ENCODE measurements around the gene BCL2L12.

BCL2L12 gene

DNA sequence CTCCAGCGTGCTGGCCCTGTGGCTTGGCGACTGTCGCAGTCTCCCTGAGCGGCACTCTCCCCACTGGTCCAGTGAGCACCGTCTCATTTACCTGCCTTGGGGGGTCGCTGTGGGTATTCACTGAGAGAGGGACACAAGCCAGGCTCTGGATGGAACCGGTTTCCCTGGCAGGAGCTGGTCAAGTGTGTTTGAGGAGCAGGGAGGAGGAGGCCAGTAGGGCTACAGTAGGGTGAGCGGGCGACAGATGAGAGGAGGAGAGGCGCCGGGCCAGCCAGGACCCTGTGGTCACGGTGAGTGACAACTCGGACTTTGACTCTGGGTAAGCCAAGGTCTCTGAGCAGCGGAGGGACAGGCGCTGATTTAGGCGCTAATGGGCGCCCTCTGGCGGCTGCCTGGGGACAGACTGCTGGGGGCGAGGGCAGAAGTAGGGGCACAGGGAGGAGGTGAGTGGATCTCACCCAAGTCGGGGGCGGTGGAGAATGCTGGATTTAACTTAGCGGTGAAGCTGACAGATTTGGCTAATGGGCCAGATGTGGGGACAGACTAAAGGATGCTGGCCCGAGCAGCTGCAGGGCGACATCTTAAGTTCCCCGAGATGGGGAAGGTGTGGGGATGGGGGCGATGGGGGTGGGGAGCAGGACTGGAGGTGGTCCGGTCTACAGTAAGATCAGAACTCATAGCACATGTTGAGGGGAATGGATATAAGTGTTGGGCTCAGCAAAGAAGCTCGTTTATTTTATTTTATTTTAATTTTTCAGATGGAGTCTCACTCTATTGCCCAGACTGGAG lies 6.6 kb downstream of the BCL2L12 start:
- no peak overlapping the region for H3K27ac ChIP-seq
- H3K4me2 ChIP-seq (ENCODE audit: low read length): peak overlapping the region; percentile 77
- H3K27me3 ChIP-seq (ENCODE audit: control insufficient read depth, insufficient read depth, low read length): no peaks in the 10 kb centered on the region
- TF ChIP-seq, protein P1, sequence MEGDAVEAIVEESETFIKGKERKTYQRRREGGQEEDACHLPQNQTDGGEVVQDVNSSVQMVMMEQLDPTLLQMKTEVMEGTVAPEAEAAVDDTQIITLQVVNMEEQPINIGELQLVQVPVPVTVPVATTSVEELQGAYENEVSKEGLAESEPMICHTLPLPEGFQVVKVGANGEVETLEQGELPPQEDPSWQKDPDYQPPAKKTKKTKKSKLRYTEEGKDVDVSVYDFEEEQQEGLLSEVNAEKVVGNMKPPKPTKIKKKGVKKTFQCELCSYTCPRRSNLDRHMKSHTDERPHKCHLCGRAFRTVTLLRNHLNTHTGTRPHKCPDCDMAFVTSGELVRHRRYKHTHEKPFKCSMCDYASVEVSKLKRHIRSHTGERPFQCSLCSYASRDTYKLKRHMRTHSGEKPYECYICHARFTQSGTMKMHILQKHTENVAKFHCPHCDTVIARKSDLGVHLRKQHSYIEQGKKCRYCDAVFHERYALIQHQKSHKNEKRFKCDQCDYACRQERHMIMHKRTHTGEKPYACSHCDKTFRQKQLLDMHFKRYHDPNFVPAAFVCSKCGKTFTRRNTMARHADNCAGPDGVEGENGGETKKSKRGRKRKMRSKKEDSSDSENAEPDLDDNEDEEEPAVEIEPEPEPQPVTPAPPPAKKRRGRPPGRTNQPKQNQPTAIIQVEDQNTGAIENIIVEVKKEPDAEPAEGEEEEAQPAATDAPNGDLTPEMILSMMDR (IDR thresholded peaks at IDR 0.05): peak; percentile 86
- peaks cover 4% of the 10 kb centered on the region for H3K4me1 ChIP-seq
- peak overlapping the region; percentile 39 for H3K4me3 ChIP-seq (ENCODE audit: low read depth, low read length)
- H3K9ac ChIP-seq: no peak overlapping the region
- peak overlapping the region; percentile 68 for H2AFZ ChIP-seq
- H3K79me2 ChIP-seq: no peaks in the 10 kb centered on the region
- no peaks in the 10 kb centered on the region for H3K9me3 ChIP-seq (ENCODE audit: control insufficient read depth, low read length)
- no peaks in the 10 kb centered on the region for H3K36me3 ChIP-seq (ENCODE audit: control insufficient read depth, insufficient read depth, low read length)

DNA sequence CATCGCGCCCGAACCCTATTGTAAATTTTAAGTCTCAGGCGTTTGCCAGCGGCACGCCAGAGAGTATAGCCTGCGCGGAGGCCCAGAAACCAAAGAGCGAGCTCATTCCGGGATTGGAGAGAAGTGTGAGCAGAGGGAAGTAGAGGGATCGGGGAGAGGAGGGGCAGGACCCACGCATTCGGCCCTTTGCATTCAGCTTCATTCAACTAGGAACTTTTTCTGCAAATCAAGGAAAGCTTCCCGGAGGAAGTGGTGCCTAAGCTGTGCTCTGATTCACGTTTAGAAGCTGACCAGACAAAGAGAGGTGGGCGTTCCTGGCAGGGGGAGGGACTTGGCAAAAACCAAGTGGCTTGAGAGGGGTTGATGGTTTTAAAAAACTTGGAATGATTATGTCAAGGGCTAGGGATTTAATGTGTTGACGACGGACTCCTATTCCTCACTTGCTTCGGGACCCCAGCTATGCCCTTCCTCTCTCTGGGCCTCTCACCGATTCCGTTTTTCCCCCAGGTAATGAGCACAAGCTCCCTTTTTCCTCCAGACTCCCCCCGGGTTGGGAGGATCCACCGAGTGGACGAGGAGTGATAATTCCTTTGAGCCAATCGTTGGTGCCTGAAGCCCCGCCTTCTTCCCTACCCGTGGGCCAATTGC lies 10.5 kb downstream of the BCL2L12 start:
- H3K36me3 ChIP-seq (ENCODE audit: control insufficient read depth, insufficient read depth, low read length): no peaks in the 10 kb centered on the region
- peak overlapping the region; percentile 89 for H3K27ac ChIP-seq
- H3K27me3 ChIP-seq (ENCODE audit: control insufficient read depth, insufficient read depth, low read length): no peaks in the 10 kb centered on the region
- H2AFZ ChIP-seq: peak overlapping the region; percentile 76
- H3K4me3 ChIP-seq (ENCODE audit: low read depth, low read length): peak overlapping the region; percentile 81
- H3K4me2 ChIP-seq (ENCODE audit: low read length): peak overlapping the region; percentile 58
- TF ChIP-seq, protein P1 (IDR thresholded peaks at IDR 0.05): no peak
- no peak overlapping the region for H3K9ac ChIP-seq
- no peaks in the 10 kb centered on the region for H3K9me3 ChIP-seq (ENCODE audit: control insufficient read depth, low read length)
- peaks cover 22% of the 10 kb centered on the region for H3K4me1 ChIP-seq
- H3K79me2 ChIP-seq: peaks cover 12% of the 10 kb centered on the region

DNA sequence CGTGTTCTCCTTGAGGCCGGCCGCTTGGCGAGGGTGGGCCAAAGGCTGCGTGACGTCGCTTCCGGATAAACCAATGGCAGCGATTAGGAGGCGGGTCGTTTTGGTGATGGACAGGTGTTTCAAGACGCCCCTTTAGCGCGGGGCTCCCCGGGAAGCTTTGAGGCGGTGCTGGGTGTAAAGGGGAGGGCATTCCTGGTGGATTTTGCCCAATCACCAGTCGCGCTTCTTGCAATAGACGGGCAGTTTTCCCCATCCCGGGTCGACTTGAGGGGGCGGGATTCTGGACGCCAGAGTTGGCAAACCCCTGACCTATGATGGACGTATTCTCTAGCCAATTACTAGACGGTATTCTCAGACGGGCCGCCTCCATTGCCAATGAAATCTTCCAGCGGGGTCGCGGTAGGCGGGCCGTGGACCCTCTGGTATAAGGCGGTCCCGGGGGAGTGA lies 11.1 kb downstream of the BCL2L12 start:
- TF ChIP-seq, protein P1 (IDR thresholded peaks at IDR 0.05): no peak

DNA sequence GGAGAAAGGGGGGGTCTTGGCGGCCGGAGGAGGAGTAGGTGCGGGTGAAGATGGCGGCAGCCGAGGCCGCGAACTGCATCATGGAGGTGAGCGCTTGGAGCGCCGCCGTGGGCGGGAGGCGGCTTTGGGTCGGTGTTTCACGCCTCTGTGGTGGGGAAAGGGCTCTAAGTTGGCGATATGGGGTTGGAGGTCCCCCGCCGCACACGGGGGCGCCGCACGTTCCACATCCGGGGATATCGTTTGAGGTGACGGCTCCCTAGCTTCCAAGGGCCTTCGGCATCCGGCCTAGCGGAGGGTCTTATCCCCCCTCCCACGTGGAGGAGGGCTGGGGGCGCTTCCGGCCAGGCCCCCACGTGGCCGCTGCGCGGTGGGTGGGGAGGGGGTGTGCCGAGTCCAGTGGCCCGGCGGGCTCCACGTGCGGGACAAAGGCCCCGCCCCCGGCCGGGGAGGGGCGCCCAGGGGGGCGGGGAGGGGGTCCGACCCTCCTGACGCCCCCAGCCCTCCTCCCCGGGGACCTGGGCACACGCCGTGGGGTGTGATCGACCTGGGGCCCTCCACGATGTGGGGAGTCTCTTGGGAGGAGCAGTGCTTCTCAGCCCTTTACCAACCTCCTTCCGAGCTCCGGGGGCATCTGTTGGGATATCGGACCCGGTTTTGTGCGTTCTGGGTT lies 11.6 kb downstream of the BCL2L12 start, which contains the start of gene PRMT1:
Gene PRMT1 (plus strand): TSS at position 41 of the 670 bp plus-strand sequence. CDS start 10 bp downstream, at position 51.
- Histone ChIP-seq H3K9me3 (ENCODE audit: control insufficient read depth, low read length) (no peaks in the 10 kb centered on the region), H3K27me3 (ENCODE audit: control insufficient read depth, insufficient read depth, low read length) (no peaks in the 10 kb centered on the region), H3K4me3 (ENCODE audit: low read depth, low read length) (peak within 1 kb of the TSS; percentile 81), H3K36me3 (ENCODE audit: control insufficient read depth, insufficient read depth, low read length) (no peaks in the 10 kb centered on the region), H2AFZ (peak within 1 kb of the TSS; percentile 76), H3K4me2 (ENCODE audit: low read length) (peak within 1 kb of the TSS; percentile 94), H3K79me2 (peaks cover 18% of the 10 kb centered on the region), H3K9ac (peak within 1 kb of the TSS; percentile 92), H3K4me1 (peaks cover 18% of the 10 kb centered on the region), H3K27ac (peak within 1 kb of the TSS; percentile 90)
- TF ChIP-seq, protein P1 (IDR thresholded peaks at IDR 0.05): no peak

More for the DNA sequence above, 11.1 kb downstream of the BCL2L12 start:
- H2AFZ ChIP-seq: peak overlapping the region; percentile 76
- H3K27me3 ChIP-seq (ENCODE audit: control insufficient read depth, insufficient read depth, low read length): no peaks in the 10 kb centered on the region
- peak overlapping the region; percentile 90 for H3K27ac ChIP-seq
- peak overlapping the region; percentile 81 for H3K4me3 ChIP-seq (ENCODE audit: low read depth, low read length)
- peak overlapping the region; percentile 94 for H3K4me2 ChIP-seq (ENCODE audit: low read length)
- H3K9me3 ChIP-seq (ENCODE audit: control insufficient read depth, low read length): no peaks in the 10 kb centered on the region
- H3K79me2 ChIP-seq: peaks cover 14% of the 10 kb centered on the region
- H3K9ac ChIP-seq: peak overlapping the region; percentile 92
- H3K36me3 ChIP-seq (ENCODE audit: control insufficient read depth, insufficient read depth, low read length): no peaks in the 10 kb centered on the region
- peaks cover 22% of the 10 kb centered on the region for H3K4me1 ChIP-seq
